Measurements from ENCODE around the gene COL12A1. TPM values are rescaled to one million over a fixed set of nuclear protein-coding genes. Genes with fewer than 3 reads are reported as not detected.

The COL12A1 gene
- total and polyA plus RNA-seq, 10 of the 15 experiments (the other 5 are each of a cell fraction or from before 2014, with no cell fraction given), result under 0.01 to 0.69 (median 0.11) TPM; not detected in 6

DNA sequence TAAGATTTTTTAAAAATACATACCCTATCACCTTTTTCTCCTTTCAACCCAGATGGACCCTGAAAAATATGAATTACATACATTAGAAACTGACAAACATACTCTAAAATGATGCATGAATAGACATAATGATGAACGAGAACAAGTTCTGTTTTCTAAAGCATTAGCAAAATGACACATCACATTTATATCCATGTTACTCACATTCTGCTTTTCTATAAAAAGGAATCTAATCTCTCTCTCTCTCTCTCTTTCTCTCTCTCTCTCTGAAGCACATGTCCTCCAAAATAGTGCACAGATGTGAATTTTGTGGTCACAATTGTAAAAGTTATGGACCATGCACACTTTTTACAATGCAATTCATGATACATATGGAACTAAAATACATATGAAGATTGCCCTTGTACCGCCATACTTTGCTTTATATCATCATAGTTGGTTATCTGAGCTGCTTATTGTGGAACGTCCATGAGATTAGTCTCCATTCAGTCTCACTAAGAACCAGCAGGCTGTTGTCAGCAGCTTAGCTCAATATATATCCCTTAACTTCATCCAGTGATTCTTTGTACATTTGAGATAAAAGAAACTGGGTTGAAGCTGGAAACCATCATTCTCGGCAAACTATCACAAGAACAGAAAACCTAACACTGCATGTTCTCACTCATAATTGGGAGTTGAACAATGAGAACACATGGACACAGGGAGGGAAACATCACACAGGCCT, 114.2 kb downstream of the COL12A1 start (continued):
- TF ChIP-seq SPI1 (IDR thresholded peaks at IDR 0.05; ENCODE audit: borderline replicate concordance, insufficient read depth, low read depth, low read length) (no peak), ZNF217 (IDR thresholded peaks at IDR 0.05) (no peak), HDAC6 (IDR thresholded peaks at IDR 0.05; ENCODE audit: unreplicated experiment) (no peak)
- TF ChIP-seq, protein P1, sequence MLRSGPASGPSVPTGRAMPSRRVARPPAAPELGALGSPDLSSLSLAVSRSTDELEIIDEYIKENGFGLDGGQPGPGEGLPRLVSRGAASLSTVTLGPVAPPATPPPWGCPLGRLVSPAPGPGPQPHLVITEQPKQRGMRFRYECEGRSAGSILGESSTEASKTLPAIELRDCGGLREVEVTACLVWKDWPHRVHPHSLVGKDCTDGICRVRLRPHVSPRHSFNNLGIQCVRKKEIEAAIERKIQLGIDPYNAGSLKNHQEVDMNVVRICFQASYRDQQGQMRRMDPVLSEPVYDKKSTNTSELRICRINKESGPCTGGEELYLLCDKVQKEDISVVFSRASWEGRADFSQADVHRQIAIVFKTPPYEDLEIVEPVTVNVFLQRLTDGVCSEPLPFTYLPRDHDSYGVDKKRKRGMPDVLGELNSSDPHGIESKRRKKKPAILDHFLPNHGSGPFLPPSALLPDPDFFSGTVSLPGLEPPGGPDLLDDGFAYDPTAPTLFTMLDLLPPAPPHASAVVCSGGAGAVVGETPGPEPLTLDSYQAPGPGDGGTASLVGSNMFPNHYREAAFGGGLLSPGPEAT (IDR thresholded peaks at IDR 0.05; ENCODE audit: low read depth), result no peak

DNA sequence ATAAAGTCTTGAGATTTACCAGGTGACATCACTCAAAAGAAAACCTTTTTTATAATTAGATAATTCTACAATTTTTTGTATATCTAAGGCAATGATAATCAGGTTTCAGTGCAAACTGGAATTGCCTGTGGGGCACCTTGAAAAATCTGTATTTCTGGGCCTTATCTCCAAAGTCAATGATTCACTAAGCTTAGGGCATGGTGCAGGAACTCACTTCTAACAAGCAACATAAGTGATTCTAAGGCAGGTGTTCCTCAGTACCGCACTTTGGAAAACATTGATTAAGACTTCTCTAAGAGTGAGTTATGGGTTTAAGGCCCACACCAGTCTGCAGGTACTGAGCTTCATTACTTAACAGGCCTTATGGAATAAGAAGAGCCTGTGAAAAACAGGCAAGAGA, 115.3 kb downstream of the COL12A1 start:
- Histone ChIP-seq H4K20me1 (ENCODE audit: control insufficient read depth, insufficient read depth) (no peaks in the 10 kb centered on the region), H3K79me2 (ENCODE audit: control insufficient read depth, insufficient read depth, low read length) (no peaks in the 10 kb centered on the region), H3K4me3 (no peak overlapping the region), H3K27ac (ENCODE audit: control insufficient read depth, insufficient read depth) (no peak overlapping the region), H3K27me3 (replicated peaks in 1 of 2; ENCODE audit: control insufficient read depth in 2 of 2, insufficient read depth in 2 of 2, low read length in 1 of 2) (no peaks in the 10 kb centered on the region), H3K4me1 (ENCODE audit: control insufficient read depth, insufficient read depth, low read length) (no peaks in the 10 kb centered on the region), H3K36me3 (ENCODE audit: control insufficient read depth in 2 of 2, insufficient read depth in 2 of 2, low read length in 1 of 2) (no peaks in the 10 kb centered on the region), H3K4me2 (ENCODE audit: control insufficient read depth, insufficient read depth) (no peak overlapping the region), H3K9ac (ENCODE audit: control insufficient read depth, insufficient read depth, low read length) (no peak overlapping the region), H3K9me3 (replicated peaks; ENCODE audit: control insufficient read depth, insufficient read depth, low read length) (no peaks in the 10 kb centered on the region), H2AFZ (ENCODE audit: control insufficient read depth, low read depth, low read length) (no peak overlapping the region)
- WGBS (ENCODE audit: insufficient coverage, insufficient replicate concordance, low lambda C conversion rate, missing lambda C conversion rate), result 88% methylated on average over 1 of the region's 1 CpG
- intact Hi-C loops (cut with micrococcal nuclease; ENCODE audit: unreplicated experiment) (no loop called here), in situ Hi-C loops (cut with MboI) (no loop called here)
- ChIA-PET POLR2A (no interaction called here), SMC1A (ENCODE audit: uncharacterized antibody, unreplicated experiment) (no interaction called here), CTCF (no interaction called here), RAD21 (ENCODE audit: unreplicated experiment) (no interaction called here)
- FAIRE-seq (no peak), DNase-seq (ENCODE audit: low read depth, low spot score) (no peak), ATAC-seq (no peak)
- BruUV-seq (replicated peaks), result no TSS peak
- TF ChIP-seq PML (IDR thresholded peaks at IDR 0.05; ENCODE audit: low read length) (no peak), EZH2 (IDR thresholded peaks at IDR 0.05; ENCODE audit: borderline replicate concordance, control insufficient read depth, low read depth, low read length) (no peak), YBX1 (IDR thresholded peaks at IDR 0.05) (no peak), CHD2 (IDR thresholded peaks at IDR 0.05; ENCODE audit: borderline replicate concordance, low read depth, low read length) (no peak), RB1 (IDR thresholded peaks at IDR 0.05; ENCODE audit: borderline replicate concordance) (no peak), MTA2 (IDR thresholded peaks at IDR 0.05; ENCODE audit: low read depth) (no peak), EP300 (IDR thresholded peaks at IDR 0.05; ENCODE audit: borderline replicate concordance in 1 of 2, control insufficient read depth in 1 of 2, low read depth in 2 of 2, low read length in 2 of 2) (no peak), DPF2 (IDR thresholded peaks at IDR 0.05) (no peak), BRCA1 (IDR thresholded peaks at IDR 0.05; ENCODE audit: low read depth, low read length) (no peak), CBX5 (IDR thresholded peaks at IDR 0.05; ENCODE audit: low read depth) (no peak), TCF3 (IDR thresholded peaks at IDR 0.05; ENCODE audit: borderline replicate concordance, insufficient read depth, low read depth, low read length) (no peak), IRF4 (IDR thresholded peaks at IDR 0.05; ENCODE audit: low read depth, low read length) (no peak)
- TF ChIP-seq, protein P2, sequence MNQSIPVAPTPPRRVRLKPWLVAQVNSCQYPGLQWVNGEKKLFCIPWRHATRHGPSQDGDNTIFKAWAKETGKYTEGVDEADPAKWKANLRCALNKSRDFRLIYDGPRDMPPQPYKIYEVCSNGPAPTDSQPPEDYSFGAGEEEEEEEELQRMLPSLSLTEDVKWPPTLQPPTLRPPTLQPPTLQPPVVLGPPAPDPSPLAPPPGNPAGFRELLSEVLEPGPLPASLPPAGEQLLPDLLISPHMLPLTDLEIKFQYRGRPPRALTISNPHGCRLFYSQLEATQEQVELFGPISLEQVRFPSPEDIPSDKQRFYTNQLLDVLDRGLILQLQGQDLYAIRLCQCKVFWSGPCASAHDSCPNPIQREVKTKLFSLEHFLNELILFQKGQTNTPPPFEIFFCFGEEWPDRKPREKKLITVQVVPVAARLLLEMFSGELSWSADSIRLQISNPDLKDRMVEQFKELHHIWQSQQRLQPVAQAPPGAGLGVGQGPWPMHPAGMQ (IDR thresholded peaks at IDR 0.05; ENCODE audit: borderline replicate concordance), result no peak
